ENCODE measurements around the gene RREB1.
"Not testable (repeated sequence)": the region's sequence is repeated elsewhere in the genome, so short reads cannot be mapped to it uniquely, and the experiment has no call there.

The RREB1 gene

GRCh38 chr6:7269816-7270215 is 162.1 kb downstream of the RREB1 start:
- TF ChIP-seq CTCF (IDR thresholded peaks at IDR 0.05; ENCODE audit: low read depth, low read length), result no peak
- no peak overlapping the region for H3K4me3 ChIP-seq (ENCODE audit: low read depth, low read length)

GRCh38 chr6:7270320-7271204 is 162.8 kb downstream of the RREB1 start:
- TF ChIP-seq CTCF (IDR thresholded peaks at IDR 0.05; ENCODE audit: low read depth, low read length), result no peak
- Histone ChIP-seq H3K9me3 (no peaks in the 10 kb centered on the region), H3K4me1 (no peaks in the 10 kb centered on the region; the same call in 1 of the 2 replicates), H3K36me3 (no peaks in the 10 kb centered on the region), H3K4me3 (ENCODE audit: low read depth, low read length) (no peak overlapping the region), H3K27me3 (no peaks in the 10 kb centered on the region)
- DNase-seq, result no peak

More at GRCh38 chr6:7269816-7270215, 162.1 kb downstream of the RREB1 start:
- H3K4me1 ChIP-seq, result no peaks in the 10 kb centered on the region; the same call in 1 of the 2 replicates
- H3K9me3 ChIP-seq, result no peaks in the 10 kb centered on the region
- H3K27me3 ChIP-seq, result no peaks in the 10 kb centered on the region
- no peaks in the 10 kb centered on the region for H3K36me3 ChIP-seq
- DNase-seq, result no peak

- no peak for TF ChIP-seq CTCF (IDR thresholded peaks at IDR 0.05; ENCODE audit: low read depth, low read length)
- Histone ChIP-seq H3K4me3 (ENCODE audit: low read depth, low read length) (no peak overlapping the region), H3K9me3 (no peaks in the 10 kb centered on the region), H3K36me3 (no peaks in the 10 kb centered on the region), H3K4me1 (no peaks in the 10 kb centered on the region; the same call in 1 of the 2 replicates), H3K27me3 (no peaks in the 10 kb centered on the region)
- no peak for DNase-seq
Observed at GRCh38 chr6:7271205-7271534, 163.4 kb downstream of the RREB1 start.

GRCh38 chr6:7273709-7274108 is 165.9 kb downstream of the RREB1 start:
- H3K4me3 ChIP-seq (ENCODE audit: low read depth, low read length), result no peak overlapping the region
- no peaks in the 10 kb centered on the region for H3K4me1 ChIP-seq
- H3K9me3 ChIP-seq, result no peaks in the 10 kb centered on the region
- TF ChIP-seq CTCF (IDR thresholded peaks at IDR 0.05; ENCODE audit: low read depth, low read length), result no peak
- H3K27me3 ChIP-seq, result no peaks in the 10 kb centered on the region
- no peaks in the 10 kb centered on the region for H3K36me3 ChIP-seq
- DNase-seq, result no peak

GRCh38 chr6:7274525-7274924 is 166.8 kb downstream of the RREB1 start:
- not testable (repeated sequence) for H3K27me3 ChIP-seq; DNase-seq; H3K36me3 ChIP-seq; H3K4me1 ChIP-seq; H3K9me3 ChIP-seq; H3K4me3 ChIP-seq (ENCODE audit: low read depth, low read length)

- no peak for TF ChIP-seq CTCF (IDR thresholded peaks at IDR 0.05; ENCODE audit: low read depth, low read length)
- Histone ChIP-seq H3K9me3 (no peaks in the 10 kb centered on the region), H3K4me3 (ENCODE audit: low read depth, low read length) (no peak overlapping the region), H3K27me3 (no peaks in the 10 kb centered on the region), H3K4me1 (no peaks in the 10 kb centered on the region), H3K36me3 (no peaks in the 10 kb centered on the region)
- no peak for DNase-seq
Observed at GRCh38 chr6:7276199-7276524, 168.4 kb downstream of the RREB1 start.
